GM12878 (cell line): Measurements from ENCODE around the gene FBXL7. TPM values are rescaled to one million over a fixed set of nuclear protein-coding genes. Genes with fewer than 3 reads are reported as not detected.

Source experiments
- ATAC-seq: fragments of 200-7000 bp; cut with Tn5 transposase; 3 replicates; pipeline ENCODE4 v1.9.1; 2020; ENCODE audit warnings: mild to moderate bottlenecking, moderate library complexity
- BruUV-seq: library from RNA; stranded (reverse); fragments of 400-500 nt; replicated peaks from 2 replicates; lab custom pipeline; 2021; lab: Mats Ljungman, UMichigan
- CTCF ChIA-PET: fragments of 300-600 bp; sonication (Branson Sonifier 250); formaldehyde crosslinking; extraction: SDS; loops from one replicate; lab custom pipeline; 2021; ENCODE audit warnings: inconsistent platforms; lab: Yijun Ruan, JAX
- POLR2A ChIA-PET: fragments of 350-600 bp; formaldehyde crosslinking; extraction: SDS; loops from one replicate; lab custom pipeline; 2021; ENCODE audit warnings: inconsistent platforms; lab: Charles Lee
- RAD21 ChIA-PET: fragments of 300-600 bp; sonication (Branson Sonifier 250); formaldehyde crosslinking; loops from one replicate; lab custom pipeline; 2023; ENCODE audit warnings: antibody characterized with exemption; ENCODE audit not compliant: unreplicated experiment; lab: Charles Lee
- SMC1A ChIA-PET: fragments of 300-600 bp; sonication (Branson Sonifier 250); formaldehyde crosslinking; loops from one replicate; lab custom pipeline; 2023; ENCODE audit not compliant: unreplicated experiment, uncharacterized antibody; lab: Charles Lee
- DNase-seq: peaks from one replicate; pipeline ENCODE4 v3.0.0-alpha.2; 2011; ENCODE audit warnings: low read depth, low spot score
- FAIRE-seq: peaks from 3 replicates; lab custom pipeline; 2011; peaks lifted over from hg19 to GRCh38; lab: Jason Lieb, UNC
- H2AFZ ChIP-seq: 2 replicates; pipeline ENCODE4 v1.6.0; 2011; ENCODE audit warnings: low read depth, low read length, control low read depth; ENCODE audit not compliant: control insufficient read depth
- H3K27ac ChIP-seq: 2 replicates; pipeline ENCODE4 v1.5.1; 2011; ENCODE audit warnings: control low read depth; ENCODE audit not compliant: control insufficient read depth, insufficient read depth
- H3K27me3 ChIP-seq, 2 experiments: replicated peaks in 1 of 2; 2 replicates each; pipeline versions ENCODE4 v1.6.0 to v1.6.1; 2011; ENCODE audit warnings: low read length in 1 of 2; ENCODE audit not compliant: control insufficient read depth in 2 of 2, insufficient read depth in 2 of 2
- H3K36me3 ChIP-seq, 2 experiments: 2 replicates each; pipeline ENCODE4 v1.5.1; 2011; ENCODE audit warnings: low read length in 1 of 2; ENCODE audit not compliant: control insufficient read depth in 2 of 2, insufficient read depth in 2 of 2
- H3K4me1 ChIP-seq: 2 replicates; pipeline ENCODE4 v1.6.1; 2011; ENCODE audit warnings: mild to moderate bottlenecking, low read length, moderate library complexity, mixed read lengths; ENCODE audit not compliant: control insufficient read depth, insufficient read depth
- H3K4me2 ChIP-seq: 2 replicates; pipeline ENCODE4 v1.6.0; 2011; ENCODE audit warnings: control low read depth; ENCODE audit not compliant: control insufficient read depth, insufficient read depth
- H3K4me3 ChIP-seq: fragments of 200-600 bp; sonication (generic); 2 replicates; pipeline ENCODE4 v1.5.1; 2016
- H3K79me2 ChIP-seq: 2 replicates; pipeline ENCODE4 v1.6.0; 2011; ENCODE audit warnings: low read length; ENCODE audit not compliant: control insufficient read depth, insufficient read depth
- H3K9ac ChIP-seq: 2 replicates; pipeline ENCODE4 v1.8.0; 2011; ENCODE audit warnings: low read length, control low read depth, mixed read lengths; ENCODE audit not compliant: control insufficient read depth, insufficient read depth
- H3K9me3 ChIP-seq: replicated peaks from 3 replicates; pipeline ENCODE4 v1.5.1; 2011; ENCODE audit warnings: mild to moderate bottlenecking, low read length; ENCODE audit not compliant: control insufficient read depth, insufficient read depth
- H4K20me1 ChIP-seq: 2 replicates; pipeline ENCODE4 v1.6.0; 2011; ENCODE audit not compliant: control insufficient read depth, insufficient read depth
- CBX3 ChIP-seq: fragments of 200-600 bp; sonication (generic); IDR thresholded peaks from 2 replicates; pipeline ENCODE4 v1.6.1; 2016; ENCODE audit warnings: low read depth, borderline replicate concordance
- TBL1XR1 ChIP-seq: IDR thresholded peaks from 2 replicates; pipeline ENCODE4 v1.6.1; 2012; ENCODE audit warnings: low read depth, low read length, improper control_type of control experiment
- ZNF274 ChIP-seq: IDR thresholded peaks from one replicate; pipeline ENCODE4 v1.8.0; 2011; ENCODE audit not compliant: insufficient read length, insufficient read depth
- WGBS: methylation state at CpG from one replicate; pipeline ENCODE4 v1.1.6; 2016; ENCODE audit warnings: low lambda C conversion rate; ENCODE audit not compliant: insufficient replicate concordance, insufficient coverage; ENCODE audit errors: missing lambda C conversion rate; 5-methylcytosine and 5-hydroxymethylcytosine counted together
- in situ Hi-C: fragments of 300-500 bp; cut with MboI; formaldehyde crosslinking; loops from 9 replicates; pipeline ENCODE4 v1.14.3; 2018; ENCODE audit warnings: mixed read lengths
- intact Hi-C: fragments of 100-400 bp; cut with micrococcal nuclease; formaldehyde crosslinking; loops from one replicate; pipeline ENCODE4 v1.14.2; 2022; ENCODE audit not compliant: unreplicated experiment
- polyA plus RNA-seq, 11 experiments: library from polyadenylated mRNA; depleted of rRNA in 4 of 11; unstranded in 6 of 11; stranded (reverse) in 5 of 11; fragments of >200 nt; fragmentation: Nextera tagmentation in 4 of 11; fragmentation: Illumina TruSeq in 1 of 11; extraction: Ambion mirVana in 4 of 11; extraction: Trizol in 1 of 11; gene quantifications; 1 replicate in 1 of 11; 2 replicates in 10 of 11; pipeline versions ENCODE4 v1.2.1 to v1.2.3, GENCODE V29; 2011 to 2016; ENCODE audit warnings: inconsistent platforms in 2 of 11, missing spikeins in 2 of 11, low read depth in 1 of 11
- total RNA-seq, 4 experiments: library from RNA; depleted of rRNA in 3 of 4; stranded (reverse); fragments of >200 nt in 3 of 4; fragmentation: Illumina TruSeq in 1 of 4; extraction: Trizol in 1 of 4; gene quantifications; 2 replicates each; pipeline versions ENCODE4 v1.2.1 to v1.2.3, GENCODE V29; 2013 to 2021
- TF ChIP-seq, protein P1 (sequence below): fragments of 150-350 bp; IDR thresholded peaks from 2 replicates; pipeline ENCODE4 v1.6.1; 2016; ENCODE audit warnings: low read depth, low read length

Gene FBXL7
- total and polyA plus RNA-seq, 10 of the 15 experiments (the other 5 are each of a cell fraction or from before 2014, with no cell fraction given) = 0.03 to 0.44 (median 0.16) TPM

DNA sequence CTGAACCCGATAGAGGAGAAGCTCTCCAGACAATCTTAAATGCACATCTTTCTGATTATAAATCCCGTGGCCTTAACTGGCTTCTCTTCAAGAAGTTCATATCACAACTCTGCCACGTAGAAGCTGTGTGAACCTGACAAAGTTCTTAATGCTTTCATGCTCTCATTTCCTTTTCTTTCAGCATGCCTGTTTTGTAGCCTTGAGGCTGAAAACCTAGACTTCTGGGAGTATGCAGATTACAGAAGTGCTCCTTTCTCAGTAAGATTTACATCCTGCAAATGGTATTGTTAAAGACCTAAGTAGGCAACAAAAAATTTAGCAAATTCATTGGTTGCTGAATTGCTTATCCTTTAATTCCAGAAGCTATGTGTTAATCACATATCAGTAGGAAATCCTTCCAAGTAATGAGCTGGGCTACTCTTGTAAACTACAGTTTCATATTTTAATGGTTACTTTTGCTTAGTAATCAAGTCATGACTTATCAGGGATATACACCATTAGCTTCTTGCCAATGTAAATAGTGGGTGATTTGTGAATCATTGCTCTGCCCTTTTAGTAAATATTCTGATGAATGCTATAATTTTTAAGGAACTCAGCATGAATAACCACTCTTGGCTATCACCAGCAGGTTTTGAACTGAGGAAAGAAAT lies 334.7 kb downstream of the FBXL7 start (continued):
- TF ChIP-seq, protein P1, sequence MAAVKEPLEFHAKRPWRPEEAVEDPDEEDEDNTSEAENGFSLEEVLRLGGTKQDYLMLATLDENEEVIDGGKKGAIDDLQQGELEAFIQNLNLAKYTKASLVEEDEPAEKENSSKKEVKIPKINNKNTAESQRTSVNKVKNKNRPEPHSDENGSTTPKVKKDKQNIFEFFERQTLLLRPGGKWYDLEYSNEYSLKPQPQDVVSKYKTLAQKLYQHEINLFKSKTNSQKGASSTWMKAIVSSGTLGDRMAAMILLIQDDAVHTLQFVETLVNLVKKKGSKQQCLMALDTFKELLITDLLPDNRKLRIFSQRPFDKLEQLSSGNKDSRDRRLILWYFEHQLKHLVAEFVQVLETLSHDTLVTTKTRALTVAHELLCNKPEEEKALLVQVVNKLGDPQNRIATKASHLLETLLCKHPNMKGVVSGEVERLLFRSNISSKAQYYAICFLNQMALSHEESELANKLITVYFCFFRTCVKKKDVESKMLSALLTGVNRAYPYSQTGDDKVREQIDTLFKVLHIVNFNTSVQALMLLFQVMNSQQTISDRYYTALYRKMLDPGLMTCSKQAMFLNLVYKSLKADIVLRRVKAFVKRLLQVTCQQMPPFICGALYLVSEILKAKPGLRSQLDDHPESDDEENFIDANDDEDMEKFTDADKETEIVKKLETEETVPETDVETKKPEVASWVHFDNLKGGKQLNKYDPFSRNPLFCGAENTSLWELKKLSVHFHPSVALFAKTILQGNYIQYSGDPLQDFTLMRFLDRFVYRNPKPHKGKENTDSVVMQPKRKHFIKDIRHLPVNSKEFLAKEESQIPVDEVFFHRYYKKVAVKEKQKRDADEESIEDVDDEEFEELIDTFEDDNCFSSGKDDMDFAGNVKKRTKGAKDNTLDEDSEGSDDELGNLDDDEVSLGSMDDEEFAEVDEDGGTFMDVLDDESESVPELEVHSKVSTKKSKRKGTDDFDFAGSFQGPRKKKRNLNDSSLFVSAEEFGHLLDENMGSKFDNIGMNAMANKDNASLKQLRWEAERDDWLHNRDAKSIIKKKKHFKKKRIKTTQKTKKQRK = no peak
- TF ChIP-seq ZNF274 = no peak

DNA sequence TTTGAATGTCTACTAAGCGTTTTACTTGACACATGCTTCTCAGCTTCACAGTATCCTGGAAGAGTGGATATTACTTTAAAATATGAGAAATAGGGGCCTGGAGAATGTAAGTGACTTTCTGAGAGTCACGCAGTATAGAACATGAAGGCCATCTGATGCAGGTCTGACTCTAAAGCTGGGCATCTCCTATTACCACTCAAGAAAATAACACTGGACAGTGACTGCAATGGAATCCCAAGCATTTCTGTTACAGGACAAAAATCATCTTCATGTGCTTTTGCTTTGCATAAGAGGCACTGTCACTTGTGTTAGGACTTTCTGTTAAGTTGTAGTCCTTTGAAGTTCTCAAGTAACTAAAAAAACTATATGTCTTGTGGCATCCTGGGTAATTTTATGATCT lies 335.5 kb downstream of the FBXL7 start:
- H3K79me2 ChIP-seq = no peaks in the 10 kb centered on the region
- H3K4me1 ChIP-seq = no peaks in the 10 kb centered on the region
- TF ChIP-seq CBX3 (no peak), TBL1XR1 (no peak)
- ChIA-PET RAD21 (no interaction called here), SMC1A (no interaction called here), CTCF (interaction anchor here (2.7 kb wide), 1 partner anchor 11 kb away, joined by 6 read pairs; no protein-coding TSS in a partner anchor), POLR2A (no interaction called here)
- WGBS = 39% methylated on average over 2 of the region's 2 CpGs
- H3K9me3 ChIP-seq = no peaks in the 10 kb centered on the region
- no peaks in the 10 kb centered on the region for H4K20me1 ChIP-seq
- no peak for DNase-seq
- FAIRE-seq = no peak
- intact Hi-C loops (no loop called here), in situ Hi-C loops (no loop called here)
- H3K4me3 ChIP-seq = no peak overlapping the region
- no peak overlapping the region for H2AFZ ChIP-seq
- no peak overlapping the region for H3K4me2 ChIP-seq
- H3K27ac ChIP-seq = no peak overlapping the region
- H3K9ac ChIP-seq = no peak overlapping the region
- no peak for ATAC-seq
- H3K36me3 ChIP-seq = no peaks in the 10 kb centered on the region
- no peaks in the 10 kb centered on the region for H3K27me3 ChIP-seq
- BruUV-seq = no TSS peak
